HG03565 (cell line): ENCODE results near the gene TOGARAM1.
A peak's percentile ranks its signal among the peaks of the same experiment; 100 is the strongest.

Source experiments
- ATAC-seq: cut with Tn5 transposase; IDR thresholded peaks from one replicate; pipeline ENCODE4 v1.9.1; 2021; ENCODE audit warnings: mild to moderate bottlenecking, moderate library complexity; ENCODE audit not compliant: unreplicated experiment

Gene TOGARAM1

DNA sequence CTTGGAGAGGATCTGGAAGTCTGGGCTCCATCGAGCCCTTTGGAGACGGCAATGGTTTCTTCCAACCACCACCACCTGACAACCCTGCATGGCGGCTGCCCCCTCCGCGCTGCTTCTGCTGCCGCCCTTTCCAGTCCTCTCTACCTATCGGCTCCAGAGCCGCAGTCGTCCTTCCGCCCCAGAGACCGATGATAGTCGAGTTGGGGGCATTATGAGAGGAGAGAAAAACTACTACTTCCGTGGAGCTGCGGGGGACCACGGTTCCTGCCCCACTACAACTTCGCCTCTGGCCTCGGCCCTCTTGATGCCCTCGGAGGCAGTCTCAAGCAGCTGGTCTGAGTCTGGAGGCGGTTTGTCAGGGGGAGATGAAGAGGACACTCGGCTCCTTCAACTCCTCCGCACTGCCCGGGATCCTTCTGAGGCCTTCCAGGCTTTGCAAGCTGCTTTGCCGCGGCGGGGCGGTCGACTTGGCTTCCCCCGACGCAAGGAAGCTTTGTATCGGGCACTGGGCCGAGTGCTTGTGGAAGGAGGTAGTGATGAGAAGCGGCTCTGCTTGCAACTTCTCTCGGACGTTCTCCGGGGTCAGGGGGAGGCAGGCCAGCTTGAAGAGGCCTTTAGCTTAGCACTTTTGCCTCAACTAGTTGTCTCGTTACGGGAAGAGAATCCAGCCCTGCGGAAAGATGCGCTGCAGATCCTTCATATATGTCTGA, 499 bp downstream of the TOGARAM1 start:
- ATAC-seq = peak; percentile 15

GRCh38 chr14:44963044-44963528, 1.1 kb downstream of the TOGARAM1 start:
- no peak for ATAC-seq

- ATAC-seq = no peak
Observed at GRCh38 chr14:44963775-44964380, 1.9 kb downstream of the TOGARAM1 start.

GRCh38 chr14:44966601-44967336, 4.8 kb downstream of the TOGARAM1 start:
- no peak for ATAC-seq

DNA sequence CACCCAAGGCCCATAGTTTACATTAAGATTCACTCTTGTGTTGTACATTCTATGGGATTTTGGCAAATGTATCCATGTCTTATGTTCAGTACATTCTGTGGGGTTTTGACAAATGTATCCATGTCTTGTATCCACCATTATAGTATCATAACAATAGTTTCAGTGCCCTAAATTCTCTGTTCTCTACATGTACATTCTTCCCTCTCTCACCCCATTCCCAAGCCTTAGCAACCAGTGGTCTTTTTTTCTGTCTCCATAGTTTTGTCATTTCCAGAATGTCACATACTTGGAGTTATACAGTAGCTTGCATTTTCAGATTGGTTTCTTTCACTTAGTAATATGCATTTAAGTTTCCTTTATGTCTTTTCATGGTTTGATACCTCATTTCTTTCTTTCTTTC, 6.7 kb downstream of the TOGARAM1 start:
- ATAC-seq = no peak

DNA sequence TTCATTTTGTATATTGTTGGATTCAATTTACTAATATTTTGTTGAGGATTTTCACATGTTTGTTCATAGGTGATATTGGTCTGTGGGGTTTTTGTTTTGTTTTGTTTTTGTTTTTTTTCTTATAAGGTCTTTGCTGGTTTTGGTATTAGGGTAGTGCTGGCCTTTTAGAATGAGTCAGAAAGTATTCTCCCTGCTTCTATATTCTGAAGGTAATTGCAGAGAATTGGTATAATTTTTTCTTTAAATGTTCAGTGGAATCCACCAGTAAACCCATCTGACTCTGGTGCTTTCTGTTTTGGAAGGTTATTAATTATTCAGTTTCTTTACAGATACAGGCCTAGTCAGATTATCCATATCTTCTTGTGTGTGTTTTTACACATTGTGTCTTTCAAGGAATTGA, 8.9 kb downstream of the TOGARAM1 start:
- ATAC-seq = no peak

DNA sequence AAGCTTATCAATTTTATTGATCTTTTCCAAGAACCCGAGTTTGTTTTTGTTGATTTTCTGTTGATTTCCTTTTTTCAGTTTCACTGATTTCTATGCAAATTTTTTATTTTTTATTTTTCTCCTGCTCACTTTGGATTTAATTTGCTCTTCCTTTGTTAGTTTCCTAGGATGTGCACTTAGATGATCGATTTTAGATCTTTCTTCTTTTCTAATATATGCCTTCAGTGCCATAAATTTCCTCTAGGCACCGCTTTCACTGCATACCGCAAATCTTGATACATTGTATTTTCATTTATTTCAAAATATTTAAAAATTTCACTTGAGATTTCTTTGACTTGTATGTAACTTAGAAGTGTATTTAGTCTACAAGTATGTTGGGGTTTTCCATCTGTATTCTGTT, 9.5 kb downstream of the TOGARAM1 start:
- no peak for ATAC-seq

DNA sequence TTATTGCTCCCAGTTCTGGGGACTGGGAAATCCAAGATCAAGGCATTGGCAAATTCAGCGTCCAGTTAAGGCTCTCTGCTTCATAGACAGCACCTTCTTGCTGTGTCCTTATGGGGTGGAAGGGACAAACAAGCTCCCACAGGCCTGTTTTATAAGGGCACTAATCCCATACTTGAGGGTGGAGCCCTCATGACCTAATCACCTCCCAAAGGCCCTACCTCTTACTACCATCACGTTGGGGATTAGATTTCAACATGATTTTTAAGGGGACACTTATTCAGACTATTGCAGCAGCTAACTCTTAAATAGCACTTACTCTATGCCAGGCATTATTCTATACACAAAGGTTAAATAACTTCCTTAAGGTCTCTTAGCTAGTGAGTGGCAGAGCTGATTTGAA, 17.3 kb downstream of the TOGARAM1 start:
- ATAC-seq = no peak

- no peak for ATAC-seq
Observed at GRCh38 chr14:44979740-44980356, 17.9 kb downstream of the TOGARAM1 start.

GRCh38 chr14:44981198-44981597, 19.2 kb downstream of the TOGARAM1 start:
- ATAC-seq = no peak

GRCh38 chr14:44982594-44982993, 20.6 kb downstream of the TOGARAM1 start:
- ATAC-seq = no peak

GRCh38 chr14:44988694-44989093, 26.7 kb downstream of the TOGARAM1 start:
- ATAC-seq = no peak

GRCh38 chr14:44989497-44990440, 27.8 kb downstream of the TOGARAM1 start:
- no peak for ATAC-seq

- ATAC-seq = no peak
Observed at GRCh38 chr14:44990533-44990932, 28.5 kb downstream of the TOGARAM1 start.

- ATAC-seq = no peak
Observed at GRCh38 chr14:44995196-44995595, 33.2 kb downstream of the TOGARAM1 start.

- ATAC-seq = no peak
Observed at GRCh38 chr14:44995770-44996294, 33.8 kb downstream of the TOGARAM1 start.

GRCh38 chr14:45003924-45004323, 41.9 kb downstream of the TOGARAM1 start:
- ATAC-seq = no peak

DNA sequence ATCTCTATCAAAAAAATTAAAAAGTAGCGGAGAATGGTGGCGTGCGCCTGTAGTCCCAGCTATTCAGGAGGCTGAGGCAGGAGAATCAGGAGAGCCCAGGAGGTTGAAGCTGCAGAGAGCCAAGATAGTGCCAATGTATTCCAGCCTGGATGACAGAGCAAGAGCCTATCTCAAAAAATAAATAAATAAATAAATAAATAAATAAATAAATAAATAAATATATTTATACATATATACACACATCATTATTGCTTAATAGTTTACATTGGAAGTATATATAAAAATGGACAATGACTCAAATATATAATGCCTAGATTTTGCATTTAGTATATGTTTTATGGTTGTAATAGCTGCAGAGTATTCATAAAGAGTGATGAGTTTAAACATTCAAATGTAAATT, 53.1 kb downstream of the TOGARAM1 start:
- no peak for ATAC-seq

GRCh38 chr14:45028107-45028626, 66.2 kb downstream of the TOGARAM1 start:
- ATAC-seq = no peak

- ATAC-seq = no peak
Observed at GRCh38 chr14:45034730-45035129, 72.7 kb downstream of the TOGARAM1 start.
